Ascending aorta (tissue), 2 donors: ENCODE measurements around the gene KHNYN. TPM values are rescaled to one million over a fixed set of nuclear protein-coding genes. Genes with fewer than 3 reads are reported as not detected.

Experiments used
- DNase-seq, 2 donors: peaks; one replicate each; pipeline ENCODE4 v3.0.0-alpha.2; 2019; ENCODE audit warnings: low spot score in 2 of 2
- H3K27ac ChIP-seq, 2 donors: fragments of 200-600 bp; sonication (generic); one replicate each; pipeline ENCODE4 v1.5.1; 2016 to 2017; ENCODE audit warnings: mild to moderate bottlenecking in 1 of 2
- H3K27me3 ChIP-seq: fragments of 200-600 bp; sonication (generic); one replicate; pipeline ENCODE4 v1.5.1; 2017
- H3K36me3 ChIP-seq, 2 donors: fragments of 200-600 bp; sonication (generic); one replicate each; pipeline ENCODE4 v1.5.1; 2016
- H3K4me1 ChIP-seq, 2 donors: fragments of 200-600 bp; sonication (generic); one replicate each; pipeline ENCODE4 v1.5.1; 2016 to 2017; ENCODE audit warnings: mild to moderate bottlenecking in 1 of 2
- H3K4me3 ChIP-seq, 2 donors: fragments of 200-600 bp; sonication (generic); one replicate each; pipeline ENCODE4 v1.5.1; 2016 to 2017; ENCODE audit warnings: mild to moderate bottlenecking in 1 of 2
- H3K9me3 ChIP-seq, 2 donors: fragments of 200-600 bp; sonication (generic); one replicate each; pipeline ENCODE4 v1.5.1; 2016
- intact Hi-C: fragments of 100-400 bp; cut with DNase I; formaldehyde crosslinking; loops from one replicate; pipeline ENCODE4 v1.15.1; 2023
- total RNA-seq: library from RNA; depleted of rRNA; stranded (reverse); fragments of >200 nt; gene quantifications from one replicate; pipeline ENCODE4 v1.1.0, GENCODE V29; 2016
- TF ChIP-seq, protein P1 (sequence below), 3 experiments: fragments of 200-600 bp in 2 of 3; fragments of 450-650 bp in 1 of 3; sonication (generic) in 2 of 3; IDR thresholded peaks; one replicate each; pipeline ENCODE4 v1.5.1; 2016 to 2019; ENCODE audit warnings: antibody characterized with exemption in 3 of 3, mild to moderate bottlenecking in 1 of 3, moderate library complexity in 1 of 3

The KHNYN gene
- total RNA-seq, 1 donor from 2014 or later: 70.4 TPM

DNA sequence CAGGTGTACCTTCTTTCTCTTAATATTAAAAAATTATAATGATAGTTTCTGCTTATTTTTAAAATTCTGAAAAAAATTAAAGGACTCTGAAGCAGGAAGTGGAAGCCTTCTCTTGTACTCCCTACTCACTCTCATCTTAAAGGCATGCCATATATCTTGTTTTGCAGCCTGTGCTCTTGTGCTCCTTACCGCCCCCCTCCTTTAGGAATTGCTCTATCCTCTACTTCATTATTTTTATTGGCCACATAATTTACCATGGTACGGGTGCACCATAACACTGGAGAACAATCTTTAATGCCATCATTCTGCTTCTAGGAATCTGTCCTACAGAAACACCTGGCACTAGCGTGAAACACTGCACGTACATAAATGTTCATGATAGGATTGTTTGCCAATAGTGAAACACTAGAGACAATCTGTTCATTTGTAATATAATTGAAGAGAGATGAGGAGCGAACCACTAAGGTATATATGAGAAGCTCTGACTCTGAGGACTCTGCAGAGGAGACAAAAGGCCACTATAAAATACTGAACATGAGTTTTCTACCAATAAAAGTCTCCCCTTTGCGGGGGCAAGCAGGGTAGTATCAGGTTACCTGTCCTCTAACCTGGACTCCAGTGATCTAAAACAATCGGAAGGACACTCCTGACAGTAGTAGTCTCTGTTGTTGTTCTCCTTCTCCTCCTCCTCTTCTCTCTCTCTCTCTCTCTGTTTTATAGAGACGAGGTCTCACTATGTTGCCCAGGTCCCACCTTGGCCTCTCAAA is 37.2 kb upstream of the KHNYN start:
- Histone ChIP-seq H3K27me3 (no peaks in the 10 kb centered on the region), H3K27ac (no peak overlapping the region), H3K4me3 (no peak overlapping the region), H3K9me3 (no peaks in the 10 kb centered on the region), H3K36me3 (no peaks in the 10 kb centered on the region), H3K4me1 (no peaks in the 10 kb centered on the region)
- TF ChIP-seq, protein P1, sequence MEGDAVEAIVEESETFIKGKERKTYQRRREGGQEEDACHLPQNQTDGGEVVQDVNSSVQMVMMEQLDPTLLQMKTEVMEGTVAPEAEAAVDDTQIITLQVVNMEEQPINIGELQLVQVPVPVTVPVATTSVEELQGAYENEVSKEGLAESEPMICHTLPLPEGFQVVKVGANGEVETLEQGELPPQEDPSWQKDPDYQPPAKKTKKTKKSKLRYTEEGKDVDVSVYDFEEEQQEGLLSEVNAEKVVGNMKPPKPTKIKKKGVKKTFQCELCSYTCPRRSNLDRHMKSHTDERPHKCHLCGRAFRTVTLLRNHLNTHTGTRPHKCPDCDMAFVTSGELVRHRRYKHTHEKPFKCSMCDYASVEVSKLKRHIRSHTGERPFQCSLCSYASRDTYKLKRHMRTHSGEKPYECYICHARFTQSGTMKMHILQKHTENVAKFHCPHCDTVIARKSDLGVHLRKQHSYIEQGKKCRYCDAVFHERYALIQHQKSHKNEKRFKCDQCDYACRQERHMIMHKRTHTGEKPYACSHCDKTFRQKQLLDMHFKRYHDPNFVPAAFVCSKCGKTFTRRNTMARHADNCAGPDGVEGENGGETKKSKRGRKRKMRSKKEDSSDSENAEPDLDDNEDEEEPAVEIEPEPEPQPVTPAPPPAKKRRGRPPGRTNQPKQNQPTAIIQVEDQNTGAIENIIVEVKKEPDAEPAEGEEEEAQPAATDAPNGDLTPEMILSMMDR (IDR thresholded peaks at IDR 0.05): no peak
- no peak for DNase-seq
- intact Hi-C loops: no loop called here

DNA sequence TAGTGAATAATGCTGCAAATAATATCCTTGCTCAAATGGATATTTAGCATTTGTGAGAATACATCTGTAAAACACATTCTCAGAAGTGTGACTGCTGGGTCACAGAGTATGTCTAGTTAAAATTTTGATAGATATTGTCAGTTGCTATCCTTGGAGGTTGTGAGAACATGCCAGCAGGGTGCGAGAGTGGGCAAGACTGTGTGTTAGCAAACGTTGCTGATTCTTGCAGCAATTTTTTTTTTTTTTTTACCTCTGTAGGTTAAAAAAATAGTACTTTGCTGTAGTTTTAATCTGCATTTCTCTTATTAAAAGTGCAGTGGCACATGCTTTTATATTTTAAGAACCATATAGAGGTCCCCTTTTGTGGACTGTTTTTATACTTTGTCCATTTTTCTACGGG is 35.5 kb upstream of the KHNYN start:
- no peaks in the 10 kb centered on the region for H3K36me3 ChIP-seq
- H3K4me1 ChIP-seq: peaks cover 0 to 3% of the 10 kb centered on the region in 2 donors
- no peaks in the 10 kb centered on the region for H3K27me3 ChIP-seq
- TF ChIP-seq, protein P1 (IDR thresholded peaks at IDR 0.05): no peak
- H3K9me3 ChIP-seq: no peaks in the 10 kb centered on the region
- no peak for DNase-seq
- no peak overlapping the region for H3K4me3 ChIP-seq
- no peak overlapping the region for H3K27ac ChIP-seq
- intact Hi-C loops: no loop called here

DNA sequence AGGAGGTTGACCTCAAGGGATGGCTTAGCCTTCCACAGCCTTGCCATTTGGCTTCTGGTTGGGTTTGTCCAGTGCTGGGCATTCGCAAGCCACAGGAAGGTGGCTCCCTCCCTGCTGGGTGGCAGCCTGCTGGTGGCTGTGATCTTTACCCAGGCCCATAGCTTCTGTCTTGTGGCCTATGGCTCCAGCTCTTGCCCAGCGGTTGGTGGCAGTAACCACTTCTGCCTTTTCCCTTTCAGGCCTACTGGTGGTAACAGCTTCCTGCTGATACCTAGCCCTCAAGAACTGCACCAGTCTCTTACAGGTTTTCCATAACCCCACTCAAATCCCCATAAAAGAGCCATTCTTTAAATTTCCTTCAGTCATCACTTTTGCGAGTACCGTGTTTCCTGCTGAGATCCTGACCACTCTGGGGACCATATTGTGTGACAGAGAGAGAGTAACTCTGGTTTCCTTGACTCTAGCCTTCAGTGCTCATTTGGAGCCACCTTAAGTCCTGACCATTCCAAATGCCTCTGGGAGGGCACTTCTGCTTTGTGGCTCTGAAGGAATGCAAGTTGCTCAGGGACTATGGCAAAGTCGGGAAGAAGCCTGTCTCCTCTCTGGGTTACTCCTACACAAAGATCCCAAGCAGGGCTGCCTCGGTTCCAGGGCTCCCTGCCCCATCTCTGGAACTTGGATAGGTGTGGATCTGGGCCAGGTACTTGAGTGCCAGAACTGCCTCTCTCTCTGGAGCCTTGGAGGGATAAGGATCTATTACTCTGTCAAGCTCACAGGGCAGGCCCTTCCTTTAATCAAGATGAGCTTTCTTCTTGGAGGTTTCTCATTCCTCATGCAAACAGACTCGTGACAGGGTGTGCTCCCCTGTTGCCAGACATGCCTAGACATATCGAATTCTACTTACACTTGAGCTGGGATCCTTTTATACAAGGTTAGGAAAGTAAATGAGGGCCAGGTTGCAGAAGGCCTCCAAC is 33.9 kb upstream of the KHNYN start:
- peaks cover 2 to 8% of the 10 kb centered on the region in 2 donors for H3K4me1 ChIP-seq

DNA sequence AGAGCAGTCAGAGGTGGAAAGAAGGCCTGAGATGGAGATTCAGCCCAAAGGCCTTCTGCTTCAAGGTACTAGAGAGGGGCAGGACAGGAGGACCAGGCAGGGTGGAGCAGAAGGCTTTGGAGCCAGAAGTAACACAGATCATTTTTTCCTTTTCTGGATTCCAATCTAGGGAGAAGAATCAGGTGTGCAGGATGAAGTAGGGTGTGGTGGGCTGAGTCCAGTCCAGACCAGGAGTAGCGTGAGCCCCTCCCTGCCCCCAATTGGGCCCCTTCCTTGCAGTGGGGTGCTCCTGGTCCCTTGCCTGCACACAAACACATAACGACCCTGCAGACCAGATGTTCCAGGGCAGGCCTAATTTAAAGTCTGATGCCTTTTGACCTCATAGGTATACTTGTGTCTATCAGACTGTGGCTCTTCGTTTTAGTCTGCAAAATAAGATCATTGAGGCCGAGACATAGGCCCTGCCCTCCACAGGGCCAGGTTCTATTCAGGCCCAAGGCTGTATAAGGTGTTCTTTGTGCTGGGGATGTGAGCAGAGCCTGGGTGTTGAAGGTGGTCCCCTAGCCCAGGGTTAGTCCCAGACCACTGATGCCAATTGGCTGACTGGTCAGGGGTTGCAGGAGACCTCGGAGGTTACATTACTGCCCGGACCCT is 32.0 kb upstream of the KHNYN start:
- peak overlapping the region; percentile 47 to 59 for H3K27ac ChIP-seq
- no peak for DNase-seq
- H3K27me3 ChIP-seq: no peaks in the 10 kb centered on the region
- intact Hi-C loops: loop anchor here (2.0 kb wide), 2 partner anchors 31 kb away; partner anchors contain the start of genes CBLN3 and KHNYN
- H3K4me3 ChIP-seq: peak overlapping the region in 1 of 2 donors; percentile 76
- H3K4me1 ChIP-seq: peaks cover 2 to 8% of the 10 kb centered on the region in 2 donors
- TF ChIP-seq, protein P1 (IDR thresholded peaks at IDR 0.05): no peak
- H3K36me3 ChIP-seq: no peaks in the 10 kb centered on the region
- H3K9me3 ChIP-seq: no peaks in the 10 kb centered on the region

More for the DNA sequence above, 33.9 kb upstream of the KHNYN start:
- no peaks in the 10 kb centered on the region for H3K9me3 ChIP-seq
- no peaks in the 10 kb centered on the region for H3K27me3 ChIP-seq
- intact Hi-C loops: no loop called here
- H3K4me3 ChIP-seq: no peak overlapping the region
- H3K27ac ChIP-seq: no peak overlapping the region
- no peak for DNase-seq
- no peaks in the 10 kb centered on the region for H3K36me3 ChIP-seq
- TF ChIP-seq, protein P1 (IDR thresholded peaks at IDR 0.05): no peak

DNA sequence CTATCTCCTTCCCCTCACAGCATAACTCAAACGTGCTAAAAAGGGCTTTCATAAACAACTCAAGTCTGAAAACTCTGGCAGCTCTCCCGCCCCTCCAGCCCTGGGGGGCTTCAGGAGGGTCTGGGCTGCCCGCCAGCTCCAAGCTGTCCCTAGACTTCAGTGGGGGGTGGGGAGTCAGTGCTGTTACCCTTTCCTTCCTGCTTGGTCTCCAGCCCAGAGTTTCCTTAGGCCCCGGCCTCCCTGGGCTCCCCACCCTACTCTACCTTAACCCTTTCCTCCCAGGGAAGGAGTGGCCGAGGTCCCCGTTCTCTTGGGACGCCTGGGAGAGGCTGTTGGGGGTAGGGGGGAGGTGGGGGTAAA is 31.5 kb upstream of the KHNYN start:
- peak overlapping the region; percentile 73 to 76 for H3K4me3 ChIP-seq
- no peak for DNase-seq
- intact Hi-C loops: loop anchor here (2.0 kb wide), 2 partner anchors 31 kb away; partner anchors contain the start of genes CBLN3 and KHNYN

More for the DNA sequence above, 31.5 kb upstream of the KHNYN start:
- peaks cover 2 to 8% of the 10 kb centered on the region in 2 donors for H3K4me1 ChIP-seq
- no peaks in the 10 kb centered on the region for H3K9me3 ChIP-seq
- peak overlapping the region; percentile 47 to 59 for H3K27ac ChIP-seq
- no peaks in the 10 kb centered on the region for H3K27me3 ChIP-seq
- no peaks in the 10 kb centered on the region for H3K36me3 ChIP-seq
- TF ChIP-seq, protein P1 (IDR thresholded peaks at IDR 0.05): no peak
